Stimulated activated CD4-positive, alpha-beta T cell treated with anti-CD3 and anti-CD28 coated beads, Interleukin-15, amount 100 ng/mL, for 1 hour (primary cell): ENCODE measurements around the gene SIX1.

Source experiments
- DNase-seq, 2 donors: peaks; one replicate each; pipeline ENCODE4 v3.0.0-alpha.2; 2020; ENCODE audit warnings: low read depth in 1 of 2, low spot score in 1 of 2

Gene SIX1

DNA sequence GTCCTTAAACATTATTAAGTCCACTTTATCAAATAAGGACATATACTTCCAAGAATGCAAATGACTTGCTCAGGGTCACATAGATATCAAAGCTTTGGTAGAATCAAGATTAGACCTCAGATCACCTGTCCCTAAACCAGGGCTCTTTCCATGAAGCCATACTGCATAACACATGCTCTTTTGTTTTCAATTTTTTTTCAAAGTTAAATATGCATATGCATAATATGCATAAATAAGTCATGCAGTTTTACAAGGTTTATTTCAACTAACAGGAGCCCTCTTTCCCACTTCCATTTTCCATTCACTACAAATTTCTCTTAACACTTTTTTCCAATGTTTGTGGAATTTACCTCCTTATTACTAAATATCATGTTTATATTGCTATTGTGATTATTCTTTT, 53.1 kb downstream of the SIX1 start:
- DNase-seq: no peak

DNA sequence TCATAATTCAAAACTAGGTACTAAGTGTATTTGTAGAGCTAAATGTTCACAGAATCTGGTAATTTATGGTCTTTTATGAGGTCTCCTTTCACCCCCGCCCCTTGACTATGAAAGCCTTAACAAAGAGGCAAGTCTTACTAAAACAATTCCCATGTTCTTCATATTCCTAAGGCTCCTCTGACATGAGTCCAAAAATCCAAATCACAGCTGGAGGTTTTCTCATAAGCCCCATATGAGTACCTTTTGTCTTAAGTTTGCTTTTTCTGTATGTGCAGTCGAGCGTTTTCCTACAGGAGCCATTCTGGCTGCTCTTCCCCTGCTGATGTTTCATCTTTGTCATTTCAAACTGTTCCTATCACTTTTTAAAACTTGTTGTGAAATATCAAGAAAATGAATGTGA, 55.2 kb downstream of the SIX1 start:
- DNase-seq: no peak
